Measurements from ENCODE around the gene PARVA. TPM values are rescaled to one million over a fixed set of nuclear protein-coding genes. Genes with fewer than 3 reads are reported as not detected.

Gene PARVA
- total and polyA plus RNA-seq, 2 of the 8 experiments (the other 6 are each of a cell fraction or from before 2014, with no cell fraction given) = 3.1 to 13.5 TPM

DNA sequence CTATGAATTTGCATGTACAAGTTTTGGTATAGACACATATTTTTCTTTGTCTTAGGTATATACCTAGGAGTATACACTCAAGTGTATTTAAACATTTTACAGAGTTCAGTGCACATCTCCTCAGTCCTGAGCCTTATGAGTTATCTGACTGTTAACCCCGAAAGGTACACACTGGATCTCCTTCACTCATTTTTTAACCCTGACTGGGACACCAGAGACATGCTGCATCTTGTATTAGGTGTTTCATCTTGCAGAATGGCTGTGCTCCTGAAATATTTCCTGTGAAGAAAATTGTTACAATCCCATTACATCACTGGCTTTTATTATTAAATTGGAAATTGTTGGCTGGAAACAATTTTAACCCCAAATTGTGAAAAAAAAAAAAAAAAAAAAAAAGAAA is 15.3 kb downstream of the PARVA start (continued):
- TF ChIP-seq, protein P1, sequence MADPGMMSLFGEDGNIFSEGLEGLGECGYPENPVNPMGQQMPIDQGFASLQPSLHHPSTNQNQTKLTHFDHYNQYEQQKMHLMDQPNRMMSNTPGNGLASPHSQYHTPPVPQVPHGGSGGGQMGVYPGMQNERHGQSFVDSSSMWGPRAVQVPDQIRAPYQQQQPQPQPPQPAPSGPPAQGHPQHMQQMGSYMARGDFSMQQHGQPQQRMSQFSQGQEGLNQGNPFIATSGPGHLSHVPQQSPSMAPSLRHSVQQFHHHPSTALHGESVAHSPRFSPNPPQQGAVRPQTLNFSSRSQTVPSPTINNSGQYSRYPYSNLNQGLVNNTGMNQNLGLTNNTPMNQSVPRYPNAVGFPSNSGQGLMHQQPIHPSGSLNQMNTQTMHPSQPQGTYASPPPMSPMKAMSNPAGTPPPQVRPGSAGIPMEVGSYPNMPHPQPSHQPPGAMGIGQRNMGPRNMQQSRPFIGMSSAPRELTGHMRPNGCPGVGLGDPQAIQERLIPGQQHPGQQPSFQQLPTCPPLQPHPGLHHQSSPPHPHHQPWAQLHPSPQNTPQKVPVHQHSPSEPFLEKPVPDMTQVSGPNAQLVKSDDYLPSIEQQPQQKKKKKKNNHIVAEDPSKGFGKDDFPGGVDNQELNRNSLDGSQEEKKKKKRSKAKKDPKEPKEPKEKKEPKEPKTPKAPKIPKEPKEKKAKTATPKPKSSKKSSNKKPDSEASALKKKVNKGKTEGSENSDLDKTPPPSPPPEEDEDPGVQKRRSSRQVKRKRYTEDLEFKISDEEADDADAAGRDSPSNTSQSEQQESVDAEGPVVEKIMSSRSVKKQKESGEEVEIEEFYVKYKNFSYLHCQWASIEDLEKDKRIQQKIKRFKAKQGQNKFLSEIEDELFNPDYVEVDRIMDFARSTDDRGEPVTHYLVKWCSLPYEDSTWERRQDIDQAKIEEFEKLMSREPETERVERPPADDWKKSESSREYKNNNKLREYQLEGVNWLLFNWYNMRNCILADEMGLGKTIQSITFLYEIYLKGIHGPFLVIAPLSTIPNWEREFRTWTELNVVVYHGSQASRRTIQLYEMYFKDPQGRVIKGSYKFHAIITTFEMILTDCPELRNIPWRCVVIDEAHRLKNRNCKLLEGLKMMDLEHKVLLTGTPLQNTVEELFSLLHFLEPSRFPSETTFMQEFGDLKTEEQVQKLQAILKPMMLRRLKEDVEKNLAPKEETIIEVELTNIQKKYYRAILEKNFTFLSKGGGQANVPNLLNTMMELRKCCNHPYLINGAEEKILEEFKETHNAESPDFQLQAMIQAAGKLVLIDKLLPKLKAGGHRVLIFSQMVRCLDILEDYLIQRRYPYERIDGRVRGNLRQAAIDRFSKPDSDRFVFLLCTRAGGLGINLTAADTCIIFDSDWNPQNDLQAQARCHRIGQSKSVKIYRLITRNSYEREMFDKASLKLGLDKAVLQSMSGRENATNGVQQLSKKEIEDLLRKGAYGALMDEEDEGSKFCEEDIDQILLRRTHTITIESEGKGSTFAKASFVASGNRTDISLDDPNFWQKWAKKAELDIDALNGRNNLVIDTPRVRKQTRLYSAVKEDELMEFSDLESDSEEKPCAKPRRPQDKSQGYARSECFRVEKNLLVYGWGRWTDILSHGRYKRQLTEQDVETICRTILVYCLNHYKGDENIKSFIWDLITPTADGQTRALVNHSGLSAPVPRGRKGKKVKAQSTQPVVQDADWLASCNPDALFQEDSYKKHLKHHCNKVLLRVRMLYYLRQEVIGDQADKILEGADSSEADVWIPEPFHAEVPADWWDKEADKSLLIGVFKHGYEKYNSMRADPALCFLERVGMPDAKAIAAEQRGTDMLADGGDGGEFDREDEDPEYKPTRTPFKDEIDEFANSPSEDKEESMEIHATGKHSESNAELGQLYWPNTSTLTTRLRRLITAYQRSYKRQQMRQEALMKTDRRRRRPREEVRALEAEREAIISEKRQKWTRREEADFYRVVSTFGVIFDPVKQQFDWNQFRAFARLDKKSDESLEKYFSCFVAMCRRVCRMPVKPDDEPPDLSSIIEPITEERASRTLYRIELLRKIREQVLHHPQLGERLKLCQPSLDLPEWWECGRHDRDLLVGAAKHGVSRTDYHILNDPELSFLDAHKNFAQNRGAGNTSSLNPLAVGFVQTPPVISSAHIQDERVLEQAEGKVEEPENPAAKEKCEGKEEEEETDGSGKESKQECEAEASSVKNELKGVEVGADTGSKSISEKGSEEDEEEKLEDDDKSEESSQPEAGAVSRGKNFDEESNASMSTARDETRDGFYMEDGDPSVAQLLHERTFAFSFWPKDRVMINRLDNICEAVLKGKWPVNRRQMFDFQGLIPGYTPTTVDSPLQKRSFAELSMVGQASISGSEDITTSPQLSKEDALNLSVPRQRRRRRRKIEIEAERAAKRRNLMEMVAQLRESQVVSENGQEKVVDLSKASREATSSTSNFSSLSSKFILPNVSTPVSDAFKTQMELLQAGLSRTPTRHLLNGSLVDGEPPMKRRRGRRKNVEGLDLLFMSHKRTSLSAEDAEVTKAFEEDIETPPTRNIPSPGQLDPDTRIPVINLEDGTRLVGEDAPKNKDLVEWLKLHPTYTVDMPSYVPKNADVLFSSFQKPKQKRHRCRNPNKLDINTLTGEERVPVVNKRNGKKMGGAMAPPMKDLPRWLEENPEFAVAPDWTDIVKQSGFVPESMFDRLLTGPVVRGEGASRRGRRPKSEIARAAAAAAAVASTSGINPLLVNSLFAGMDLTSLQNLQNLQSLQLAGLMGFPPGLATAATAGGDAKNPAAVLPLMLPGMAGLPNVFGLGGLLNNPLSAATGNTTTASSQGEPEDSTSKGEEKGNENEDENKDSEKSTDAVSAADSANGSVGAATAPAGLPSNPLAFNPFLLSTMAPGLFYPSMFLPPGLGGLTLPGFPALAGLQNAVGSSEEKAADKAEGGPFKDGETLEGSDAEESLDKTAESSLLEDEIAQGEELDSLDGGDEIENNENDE (IDR thresholded peaks at IDR 0.05; ENCODE audit: insufficient replicate concordance, low read length) = no peak
- no peak for TF ChIP-seq SAP30 (IDR thresholded peaks at IDR 0.05; ENCODE audit: insufficient read depth, insufficient replicate concordance, low read length)
- no peak for TF ChIP-seq GABPA (IDR thresholded peaks at IDR 0.05; ENCODE audit: borderline replicate concordance, insufficient read depth, low read length)

Data from H1 (cell line).